Vagina (tissue), 2 donors: ENCODE data around the gene TTLL9. TPM values are rescaled to one million over a fixed set of nuclear protein-coding genes. Genes with fewer than 3 reads are reported as not detected.

ENCODE experiments used
- DNase-seq, 2 donors: peaks; one replicate each; pipeline ENCODE4 v3.0.0-alpha.2; 2017; ENCODE audit errors: extremely low spot score in 2 of 2
- H3K27ac ChIP-seq: fragments of 200-600 bp; sonication (generic); one replicate; pipeline ENCODE4 v1.5.1; 2019
- H3K27me3 ChIP-seq: fragments of 200-600 bp; sonication (generic); one replicate; pipeline ENCODE4 v1.5.1; 2019
- H3K36me3 ChIP-seq, 2 donors: fragments of 200-600 bp; sonication (generic); one replicate each; pipeline ENCODE4 v1.5.1; 2017 to 2019
- H3K4me1 ChIP-seq: fragments of 200-600 bp; sonication (generic); one replicate; pipeline ENCODE4 v1.5.1; 2019
- H3K4me3 ChIP-seq, 2 donors: fragments of 200-600 bp; sonication (generic); 1 replicate in 1 of 2; 2 replicates in 1 of 2; pipeline ENCODE4 v1.5.1; 2016 to 2019
- H3K9me3 ChIP-seq: fragments of 200-600 bp; sonication (generic); one replicate; pipeline ENCODE4 v1.5.1; 2019
- CTCF ChIP-seq, 3 experiments: fragments of 450-650 bp in 2 of 3; fragments of 200-600 bp in 1 of 3; sonication (generic) in 1 of 3; IDR thresholded peaks; one replicate each; pipeline ENCODE4 v1.5.1; 2017 to 2019; ENCODE audit warnings: antibody characterized with exemption in 3 of 3, mild to moderate bottlenecking in 2 of 3, moderate library complexity in 2 of 3
- POLR2A ChIP-seq, 2 donors: fragments of 450-650 bp; IDR thresholded peaks; one replicate each; pipeline ENCODE4 v1.6.1; 2017; ENCODE audit warnings: antibody characterized with exemption in 2 of 2, mild to moderate bottlenecking in 2 of 2, moderate library complexity in 2 of 2
- POLR2AphosphoS5 ChIP-seq, 2 donors: sonication (generic); formaldehyde crosslinking; IDR thresholded peaks; one replicate each; pipeline ENCODE4 v1.9.0; 2017; ENCODE audit warnings: antibody characterized with exemption in 2 of 2, mild to moderate bottlenecking in 2 of 2, low read depth in 1 of 2; ENCODE audit not compliant: insufficient read depth in 1 of 2
- intact Hi-C: fragments of 100-400 bp; cut with DNase I; formaldehyde crosslinking; loops from one replicate; pipeline ENCODE4 v1.15.1; 2023
- total RNA-seq: library from RNA; depleted of rRNA; stranded (reverse); fragments of >200 nt; gene quantifications from one replicate; pipeline ENCODE4 v1.2.3, GENCODE V29; 2016

The TTLL9 gene
- total RNA-seq, 1 donor from 2014 or later, result not detected

DNA sequence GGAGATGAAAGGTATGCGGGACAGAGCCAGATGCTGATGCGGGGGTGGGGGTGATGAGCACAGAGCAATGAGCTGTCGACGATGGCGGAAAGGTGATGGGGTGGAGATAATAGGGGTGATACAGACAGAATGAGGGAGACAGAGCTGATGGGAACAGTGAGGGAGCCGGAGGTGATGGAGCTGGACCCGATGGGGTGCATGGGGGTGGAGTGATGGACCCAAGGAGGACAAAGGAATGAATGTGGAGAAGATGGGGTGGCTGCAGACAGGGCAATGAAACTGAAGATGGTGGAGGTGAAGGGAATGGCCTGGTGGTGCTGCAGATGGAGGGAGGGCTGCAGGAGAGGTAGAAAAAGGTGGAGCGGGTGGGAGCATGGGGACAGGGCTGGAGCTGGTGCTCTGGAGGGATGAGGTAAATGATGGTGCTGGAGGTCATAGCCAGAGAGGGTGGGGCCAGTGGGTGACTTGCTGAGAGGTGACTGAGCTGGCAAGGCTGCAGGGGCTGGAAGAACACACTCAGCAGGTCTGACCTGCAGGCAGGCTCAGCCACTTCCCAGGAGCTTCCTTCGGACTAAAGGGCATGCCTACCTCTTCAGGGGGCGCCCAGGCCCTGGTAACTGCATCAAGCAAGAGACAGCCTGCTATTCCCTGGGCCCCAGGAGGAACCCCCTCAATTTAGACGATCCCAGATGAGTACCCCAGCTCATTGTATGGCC lies 19.0 kb upstream of the TTLL9 start:
- intact Hi-C loops, result loop anchor here (5.0 to 10.0 kb wide), 2 partner anchors 101 to 183 kb away; partner anchors contain the start of gene PDRG1
- DNase-seq, result no peak
- H3K36me3 ChIP-seq, result no peaks in the 10 kb centered on the region
- no peaks in the 10 kb centered on the region for H3K9me3 ChIP-seq
- peak in 1 of 2 donors; percentile 22 for TF ChIP-seq POLR2AphosphoS5 (IDR thresholded peaks at IDR 0.05; ENCODE audit: insufficient read depth in 1 of 2, low read depth in 1 of 2)
- TF ChIP-seq POLR2A (IDR thresholded peaks at IDR 0.05), result no peak
- TF ChIP-seq CTCF (IDR thresholded peaks at IDR 0.05), result no peak
- no peak overlapping the region for H3K4me3 ChIP-seq
- no peak overlapping the region for H3K27ac ChIP-seq
- no peaks in the 10 kb centered on the region for H3K27me3 ChIP-seq
- H3K4me1 ChIP-seq, result peaks cover 12% of the 10 kb centered on the region

DNA sequence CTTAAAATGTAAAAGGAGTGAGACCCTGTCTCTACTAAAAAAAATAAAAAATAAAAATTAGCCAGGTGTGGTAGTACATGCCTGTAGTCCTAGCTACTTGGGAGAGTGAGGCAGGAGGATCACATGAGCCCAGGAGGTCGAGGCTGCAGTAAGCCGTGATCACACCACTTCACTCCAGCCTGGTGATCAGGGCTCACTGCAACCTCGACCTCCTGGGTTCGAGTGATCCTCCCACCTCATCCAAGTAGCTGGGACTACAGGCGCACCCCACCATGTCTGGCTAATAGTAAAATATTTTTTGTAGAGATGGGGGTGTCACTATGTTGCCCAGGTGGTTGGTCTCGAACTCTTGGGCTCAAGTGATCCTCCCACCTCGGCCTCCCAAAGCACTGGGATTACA lies 17.0 kb upstream of the TTLL9 start:
- Histone ChIP-seq H3K4me1 (peaks cover 12% of the 10 kb centered on the region), H3K27me3 (no peaks in the 10 kb centered on the region), H3K36me3 (no peaks in the 10 kb centered on the region), H3K27ac (no peak overlapping the region), H3K4me3 (no peak overlapping the region), H3K9me3 (no peaks in the 10 kb centered on the region)
- intact Hi-C loops, result loop anchor here (5.0 to 10.0 kb wide), 2 partner anchors 99 to 181 kb away; partner anchors contain the start of gene PDRG1
- no peak for DNase-seq
- TF ChIP-seq CTCF (IDR thresholded peaks at IDR 0.05), result no peak
- TF ChIP-seq POLR2AphosphoS5 (IDR thresholded peaks at IDR 0.05; ENCODE audit: insufficient read depth in 1 of 2, low read depth in 1 of 2), result no peak
- TF ChIP-seq POLR2A (IDR thresholded peaks at IDR 0.05), result no peak

GRCh38 chr20:31856516-31856915 lies 13.9 kb upstream of the TTLL9 start:
- peaks cover 19% of the 10 kb centered on the region for H3K4me1 ChIP-seq
- no peak overlapping the region for H3K27ac ChIP-seq
- intact Hi-C loops, result loop anchor here (10.0 kb wide), 1 partner anchor 178 kb away; no protein-coding TSS in a partner anchor
- DNase-seq, result no peak
- H3K9me3 ChIP-seq, result no peaks in the 10 kb centered on the region
- H3K4me3 ChIP-seq, result no peak overlapping the region
- no peaks in the 10 kb centered on the region for H3K36me3 ChIP-seq
- TF ChIP-seq CTCF (IDR thresholded peaks at IDR 0.05) (no peak), POLR2AphosphoS5 (IDR thresholded peaks at IDR 0.05; ENCODE audit: insufficient read depth in 1 of 2, low read depth in 1 of 2) (no peak), POLR2A (IDR thresholded peaks at IDR 0.05) (no peak)
- no peaks in the 10 kb centered on the region for H3K27me3 ChIP-seq

DNA sequence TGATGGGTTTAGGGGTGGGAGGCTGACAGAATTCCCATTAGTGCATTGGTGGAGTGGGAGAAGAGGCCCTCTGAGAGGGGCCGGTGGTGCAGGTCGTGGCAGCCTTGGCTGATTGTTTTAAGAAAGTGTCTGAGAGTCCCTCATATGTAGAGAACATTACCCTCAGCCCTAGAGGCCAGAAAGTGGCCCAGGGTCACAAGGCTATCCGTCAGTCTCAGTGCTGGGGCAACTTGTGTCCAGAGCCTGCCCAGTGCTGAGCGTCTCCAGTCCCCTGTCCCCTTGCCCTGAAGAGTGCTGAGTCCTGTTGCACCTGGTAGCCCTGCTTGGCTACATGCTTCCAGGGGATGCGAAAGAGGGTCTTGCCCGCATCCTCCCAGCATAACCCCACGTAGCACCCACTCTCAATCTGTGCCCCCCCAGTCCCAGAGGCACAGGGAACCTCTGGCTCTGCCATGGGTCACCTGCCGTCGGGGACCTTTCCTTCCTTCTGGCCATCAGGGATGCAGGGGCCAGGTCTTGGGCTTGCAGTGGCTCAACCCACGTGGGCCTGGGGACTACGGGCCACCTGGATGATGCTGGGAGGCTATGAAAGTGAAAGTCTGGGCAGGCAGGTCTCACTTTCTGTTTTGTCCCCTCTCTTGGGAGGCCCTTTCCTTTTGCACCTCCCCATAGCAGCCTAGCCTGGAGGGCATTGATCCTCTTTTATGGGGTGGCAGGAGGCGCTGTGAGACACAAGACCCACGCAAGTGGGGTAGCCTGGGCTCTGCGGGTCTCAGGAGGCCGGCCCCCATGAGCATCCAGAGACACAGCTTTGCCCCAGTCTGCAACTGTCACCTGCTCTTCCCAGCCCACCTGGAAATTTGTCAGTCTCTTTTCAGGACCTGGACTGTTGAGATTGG lies 12.3 kb upstream of the TTLL9 start:
- H3K4me1 ChIP-seq, result peaks cover 15% of the 10 kb centered on the region
- no peaks in the 10 kb centered on the region for H3K27me3 ChIP-seq
- H3K27ac ChIP-seq, result no peak overlapping the region
- intact Hi-C loops, result loop anchor here (10.0 kb wide), 1 partner anchor 177 kb away; no protein-coding TSS in a partner anchor
- no peaks in the 10 kb centered on the region for H3K36me3 ChIP-seq
- no peaks in the 10 kb centered on the region for H3K9me3 ChIP-seq
- no peak overlapping the region for H3K4me3 ChIP-seq
- DNase-seq, result no peak
- TF ChIP-seq CTCF (IDR thresholded peaks at IDR 0.05) (no peak), POLR2AphosphoS5 (IDR thresholded peaks at IDR 0.05; ENCODE audit: insufficient read depth in 1 of 2, low read depth in 1 of 2) (no peak), POLR2A (IDR thresholded peaks at IDR 0.05) (no peak)
